ENCODE data around the gene CHRNA5. TPM values are rescaled to one million over a fixed set of nuclear protein-coding genes. Genes with fewer than 3 reads are reported as not detected.

Gene CHRNA5
- polyA plus RNA-seq, 2 of the 4 experiments (the other 2 are of a cell fraction), result 29.8 to 49.6 TPM

DNA sequence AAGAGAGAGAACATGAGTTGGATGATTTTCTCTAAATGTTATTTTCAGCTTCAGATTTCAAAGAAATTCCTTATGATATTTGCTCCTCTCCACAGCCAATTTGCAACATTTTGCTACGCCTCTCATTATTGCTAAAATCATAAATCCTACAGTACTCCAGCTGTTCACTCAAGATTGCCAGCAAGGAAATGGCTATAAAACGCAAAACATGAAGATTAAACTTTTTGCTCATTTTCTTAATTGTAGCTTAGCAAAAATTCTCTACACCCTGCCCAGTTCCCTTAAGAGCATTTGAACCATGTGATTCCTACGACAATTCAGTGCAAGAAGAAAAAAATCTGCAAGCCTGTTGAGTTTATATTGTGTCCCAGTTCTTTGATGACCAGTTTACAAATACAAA is 48.7 kb downstream of the CHRNA5 start:
- no peak overlapping the region for H3K4me3 ChIP-seq
- H3K4me1 ChIP-seq, result peaks cover 4% of the 10 kb centered on the region; the same call in 1 of the 3 replicates
- H3K4me2 ChIP-seq, result no peak overlapping the region
- DNase-seq (ENCODE audit: low read depth in 1 of 2, low spot score in 1 of 2) (no peak), FAIRE-seq (no peak), ATAC-seq (no peak)
- no peaks in the 10 kb centered on the region for H3K9me3 ChIP-seq
- ChIA-PET POLR2A (no interaction called here), CTCF (interaction anchor here (0.8 to 19.2 kb wide), 7 partner anchors 9 to 138 kb away, joined by 3 to 256 read pairs (median 4); no protein-coding TSS in a partner anchor)
- TF ChIP-seq EHMT2 (IDR thresholded peaks at IDR 0.05; ENCODE audit: low read depth) (no peak), NFE2L2 (conservative IDR thresholded peaks at IDR 0.05; ENCODE audit: low read length) (no peak), NPAS2 (CRISPR knock-in tag; IDR thresholded peaks at IDR 0.05; ENCODE audit: borderline replicate concordance) (no peak), EHF (CRISPR knock-in tag; IDR thresholded peaks at IDR 0.05) (no peak), FOSB (CRISPR knock-in tag; IDR thresholded peaks at IDR 0.05) (no peak), CEBPB (IDR thresholded peaks at IDR 0.05) (no peak), RAD21 (conservative IDR thresholded peaks at IDR 0.05 in 1 of 2, IDR thresholded peaks at IDR 0.05 in 1 of 2) (no peak), CBX8 (IDR thresholded peaks at IDR 0.05) (no peak), SMC3 (IDR thresholded peaks at IDR 0.05) (no peak)
- TF ChIP-seq, protein P1, sequence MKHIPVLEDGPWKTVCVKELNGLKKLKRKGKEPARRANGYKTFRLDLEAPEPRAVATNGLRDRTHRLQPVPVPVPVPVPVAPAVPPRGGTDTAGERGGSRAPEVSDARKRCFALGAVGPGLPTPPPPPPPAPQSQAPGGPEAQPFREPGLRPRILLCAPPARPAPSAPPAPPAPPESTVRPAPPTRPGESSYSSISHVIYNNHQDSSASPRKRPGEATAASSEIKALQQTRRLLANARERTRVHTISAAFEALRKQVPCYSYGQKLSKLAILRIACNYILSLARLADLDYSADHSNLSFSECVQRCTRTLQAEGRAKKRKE (CRISPR knock-in tag; IDR thresholded peaks at IDR 0.05; ENCODE audit: low read depth), result no peak
- TF ChIP-seq, protein P2, sequence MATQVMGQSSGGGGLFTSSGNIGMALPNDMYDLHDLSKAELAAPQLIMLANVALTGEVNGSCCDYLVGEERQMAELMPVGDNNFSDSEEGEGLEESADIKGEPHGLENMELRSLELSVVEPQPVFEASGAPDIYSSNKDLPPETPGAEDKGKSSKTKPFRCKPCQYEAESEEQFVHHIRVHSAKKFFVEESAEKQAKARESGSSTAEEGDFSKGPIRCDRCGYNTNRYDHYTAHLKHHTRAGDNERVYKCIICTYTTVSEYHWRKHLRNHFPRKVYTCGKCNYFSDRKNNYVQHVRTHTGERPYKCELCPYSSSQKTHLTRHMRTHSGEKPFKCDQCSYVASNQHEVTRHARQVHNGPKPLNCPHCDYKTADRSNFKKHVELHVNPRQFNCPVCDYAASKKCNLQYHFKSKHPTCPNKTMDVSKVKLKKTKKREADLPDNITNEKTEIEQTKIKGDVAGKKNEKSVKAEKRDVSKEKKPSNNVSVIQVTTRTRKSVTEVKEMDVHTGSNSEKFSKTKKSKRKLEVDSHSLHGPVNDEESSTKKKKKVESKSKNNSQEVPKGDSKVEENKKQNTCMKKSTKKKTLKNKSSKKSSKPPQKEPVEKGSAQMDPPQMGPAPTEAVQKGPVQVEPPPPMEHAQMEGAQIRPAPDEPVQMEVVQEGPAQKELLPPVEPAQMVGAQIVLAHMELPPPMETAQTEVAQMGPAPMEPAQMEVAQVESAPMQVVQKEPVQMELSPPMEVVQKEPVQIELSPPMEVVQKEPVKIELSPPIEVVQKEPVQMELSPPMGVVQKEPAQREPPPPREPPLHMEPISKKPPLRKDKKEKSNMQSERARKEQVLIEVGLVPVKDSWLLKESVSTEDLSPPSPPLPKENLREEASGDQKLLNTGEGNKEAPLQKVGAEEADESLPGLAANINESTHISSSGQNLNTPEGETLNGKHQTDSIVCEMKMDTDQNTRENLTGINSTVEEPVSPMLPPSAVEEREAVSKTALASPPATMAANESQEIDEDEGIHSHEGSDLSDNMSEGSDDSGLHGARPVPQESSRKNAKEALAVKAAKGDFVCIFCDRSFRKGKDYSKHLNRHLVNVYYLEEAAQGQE (IDR thresholded peaks at IDR 0.05), result no peak
- 59% methylated on average over 3 of the region's 3 CpGs for WGBS (ENCODE audit: missing lambda C conversion rate)
- H3K27ac ChIP-seq, result no peak overlapping the region

DNA sequence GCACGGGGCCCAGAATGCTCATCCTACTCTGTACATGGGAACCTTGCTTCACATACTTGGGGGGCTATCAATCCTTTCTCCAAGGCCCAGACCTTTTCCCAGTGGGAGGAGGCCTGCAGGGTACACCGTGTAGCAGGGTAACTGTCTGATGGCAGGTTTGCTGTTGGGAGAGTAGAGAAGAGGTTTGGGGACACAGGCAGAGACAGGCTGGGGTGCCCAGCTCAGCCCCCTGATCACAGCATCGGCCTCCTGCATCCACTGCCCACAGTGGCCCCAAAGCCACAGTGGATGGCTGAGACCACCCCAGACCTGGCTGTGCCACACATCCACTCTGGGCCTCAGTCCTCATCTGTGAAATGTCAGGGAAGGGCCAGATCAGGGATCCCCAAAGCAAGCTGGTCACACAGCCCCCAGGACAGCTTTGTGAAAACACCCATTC is 49.9 kb downstream of the CHRNA5 start:
- TF ChIP-seq HOXA7 (CRISPR knock-in tag; IDR thresholded peaks at IDR 0.05), result no peak
- no peak for TF ChIP-seq HDAC2 (IDR thresholded peaks at IDR 0.05)
- no peak for TF ChIP-seq TFCP2L1 (CRISPR knock-in tag; IDR thresholded peaks at IDR 0.05)
- no peak for TF ChIP-seq HOXB13 (CRISPR knock-in tag; IDR thresholded peaks at IDR 0.05; ENCODE audit: low read depth)
- H3K9me3 ChIP-seq, result no peaks in the 10 kb centered on the region
- no peak for FAIRE-seq
- H3K4me3 ChIP-seq, result no peak overlapping the region
- peaks cover 10% of the 10 kb centered on the region; the same call in 2 of the 3 replicates for H3K4me1 ChIP-seq
- no peak for ATAC-seq
- H3K4me2 ChIP-seq, result no peak overlapping the region
- ChIA-PET CTCF (interaction anchor here (0.7 to 19.2 kb wide), 8 partner anchors 11 to 136 kb away, joined by 3 to 256 read pairs (median 4); no protein-coding TSS in a partner anchor), POLR2A (interaction anchor here (0.6 kb wide), 1 partner anchor 316 kb away, joined by 3 read pairs; the partner anchor contains the start of gene SKIC8)
- no peak for DNase-seq (ENCODE audit: low read depth in 1 of 2, low spot score in 1 of 2)
- WGBS (ENCODE audit: missing lambda C conversion rate), result 62% methylated on average over 3 of the region's 3 CpGs
- no peak overlapping the region for H3K27ac ChIP-seq

- Histone ChIP-seq H3K4me2 (no peak overlapping the region), H3K9me3 (no peaks in the 10 kb centered on the region), H3K4me1 (peaks cover 14% of the 10 kb centered on the region; the same call in 2 of the 3 replicates), H3K27ac (no peak overlapping the region), H3K4me3 (no peak overlapping the region)
- TF ChIP-seq CBX8 (IDR thresholded peaks at IDR 0.05), result no peak
- TF ChIP-seq, protein P3, sequence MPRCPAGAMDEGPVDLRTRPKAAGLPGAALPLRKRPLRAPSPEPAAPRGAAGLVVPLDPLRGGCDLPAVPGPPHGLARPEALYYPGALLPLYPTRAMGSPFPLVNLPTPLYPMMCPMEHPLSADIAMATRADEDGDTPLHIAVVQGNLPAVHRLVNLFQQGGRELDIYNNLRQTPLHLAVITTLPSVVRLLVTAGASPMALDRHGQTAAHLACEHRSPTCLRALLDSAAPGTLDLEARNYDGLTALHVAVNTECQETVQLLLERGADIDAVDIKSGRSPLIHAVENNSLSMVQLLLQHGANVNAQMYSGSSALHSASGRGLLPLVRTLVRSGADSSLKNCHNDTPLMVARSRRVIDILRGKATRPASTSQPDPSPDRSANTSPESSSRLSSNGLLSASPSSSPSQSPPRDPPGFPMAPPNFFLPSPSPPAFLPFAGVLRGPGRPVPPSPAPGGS (IDR thresholded peaks at IDR 0.05), result no peak
- no peak for TF ChIP-seq EHMT2 (IDR thresholded peaks at IDR 0.05; ENCODE audit: low read depth)
- TF ChIP-seq RARB (CRISPR knock-in tag; IDR thresholded peaks at IDR 0.05), result no peak
- TF ChIP-seq, protein P4, sequence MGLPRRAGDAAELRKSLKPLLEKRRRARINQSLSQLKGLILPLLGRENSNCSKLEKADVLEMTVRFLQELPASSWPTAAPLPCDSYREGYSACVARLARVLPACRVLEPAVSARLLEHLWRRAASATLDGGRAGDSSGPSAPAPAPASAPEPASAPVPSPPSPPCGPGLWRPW (IDR thresholded peaks at IDR 0.05), result no peak
- TF ChIP-seq NR3C1 (IDR thresholded peaks at IDR 0.05), result no peak
- TF ChIP-seq PBX3 (IDR thresholded peaks at IDR 0.05), result no peak
- no peak for TF ChIP-seq ZSCAN20 (CRISPR knock-in tag; IDR thresholded peaks at IDR 0.05)
- no peak for TF ChIP-seq GATA3 (IDR thresholded peaks at IDR 0.05; ENCODE audit: borderline replicate concordance)
- TF ChIP-seq KDM5A (IDR thresholded peaks at IDR 0.05), result no peak
- TF ChIP-seq FOSB (CRISPR knock-in tag; IDR thresholded peaks at IDR 0.05), result no peak
- no peak for TF ChIP-seq ZFP36 (IDR thresholded peaks at IDR 0.05; ENCODE audit: borderline replicate concordance, partially characterized antibody)
- no peak for TF ChIP-seq SREBF2 (IDR thresholded peaks at IDR 0.05)
- no peak for TF ChIP-seq RNF2 (IDR thresholded peaks at IDR 0.05; ENCODE audit: borderline replicate concordance, low read depth)
- no peak for TF ChIP-seq JUN (IDR thresholded peaks at IDR 0.05)
- TF ChIP-seq FOXS1 (CRISPR knock-in tag; IDR thresholded peaks at IDR 0.05), result no peak
- no peak for TF ChIP-seq EP300 (IDR thresholded peaks at IDR 0.05)
- no peak for TF ChIP-seq CEBPB (IDR thresholded peaks at IDR 0.05)
- TF ChIP-seq HDAC2 (IDR thresholded peaks at IDR 0.05), result no peak
- ChIA-PET CTCF (interaction anchor here (0.6 to 19.2 kb wide), 7 partner anchors 23 to 135 kb away, joined by 3 to 256 read pairs (median 4); no protein-coding TSS in a partner anchor), POLR2A (no interaction called here)
- FAIRE-seq, result no peak
- no peak for ATAC-seq
- DNase-seq (ENCODE audit: low read depth in 1 of 2, low spot score in 1 of 2), result no peak
- 51% methylated on average over 2 of the region's 2 CpGs for WGBS (ENCODE audit: missing lambda C conversion rate)
These were observed 51.2 kb downstream of the CHRNA5 start for GRCh38 chr15:78616506-78616905.

All from A549 (cell line).